HG03280 (cell line): ENCODE data around the gene PLA2G4E.

Experiments used
- ATAC-seq: cut with Tn5 transposase; IDR thresholded peaks from one replicate; pipeline ENCODE4 v1.9.1; 2021; ENCODE audit warnings: mild to moderate bottlenecking, moderate library complexity; ENCODE audit not compliant: unreplicated experiment

Gene PLA2G4E

GRCh38 chr15:41958002-41958420, 62.8 kb downstream of the PLA2G4E start:
- ATAC-seq: no peak

GRCh38 chr15:41957021-41957897, 63.6 kb downstream of the PLA2G4E start:
- no peak for ATAC-seq

- ATAC-seq: no peak
These were observed 64.9 kb downstream of the PLA2G4E start for GRCh38 chr15:41955807-41956525.

GRCh38 chr15:41955100-41955499, 65.7 kb downstream of the PLA2G4E start:
- ATAC-seq: no peak

- ATAC-seq: no peak
These were observed 66.8 kb downstream of the PLA2G4E start for GRCh38 chr15:41954036-41954435.

- no peak for ATAC-seq
These were observed 68.8 kb downstream of the PLA2G4E start for GRCh38 chr15:41952013-41952563.

GRCh38 chr15:41951571-41951970, 69.3 kb downstream of the PLA2G4E start:
- no peak for ATAC-seq

- no peak for ATAC-seq
These were observed 70.4 kb downstream of the PLA2G4E start for GRCh38 chr15:41950489-41950888.

- ATAC-seq: no peak
These were observed 70.7 kb downstream of the PLA2G4E start for GRCh38 chr15:41950127-41950483.

GRCh38 chr15:41949401-41950126, 71.3 kb downstream of the PLA2G4E start:
- no peak for ATAC-seq

- ATAC-seq: no peak
These were observed 72.4 kb downstream of the PLA2G4E start for GRCh38 chr15:41948490-41948889.

GRCh38 chr15:41946970-41947369, 73.9 kb downstream of the PLA2G4E start:
- ATAC-seq: no peak

GRCh38 chr15:41945731-41946130, 75.1 kb downstream of the PLA2G4E start:
- no peak for ATAC-seq

- ATAC-seq: no peak
These were observed 75.6 kb downstream of the PLA2G4E start for GRCh38 chr15:41945221-41945620.

GRCh38 chr15:41944313-41944940, 76.4 kb downstream of the PLA2G4E start:
- no peak for ATAC-seq

- ATAC-seq: no peak
These were observed 77.1 kb downstream of the PLA2G4E start for GRCh38 chr15:41943543-41944312.

- ATAC-seq: no peak
These were observed 78.0 kb downstream of the PLA2G4E start for GRCh38 chr15:41942886-41943285.

- no peak for ATAC-seq
These were observed 79.0 kb downstream of the PLA2G4E start for GRCh38 chr15:41941644-41942415.

GRCh38 chr15:41940441-41940857, 80.4 kb downstream of the PLA2G4E start:
- ATAC-seq: no peak
